Sigmoid colon (tissue), 7 donors: Measurements from ENCODE around the gene GRK6. TPM values are rescaled to one million over a fixed set of nuclear protein-coding genes. Genes with fewer than 3 reads are reported as not detected.

Source experiments
- DNase-seq: peaks from one replicate; pipeline ENCODE4 v3.0.0-alpha.2; 2019
- H3K27ac ChIP-seq, 4 donors: fragments of 200-600 bp; sonication (generic); one replicate each; pipeline ENCODE4 v1.5.1; 2016 to 2019; ENCODE audit warnings: mild to moderate bottlenecking in 1 of 4
- H3K27me3 ChIP-seq, 3 donors: fragments of 200-600 bp; sonication (generic); one replicate each; pipeline ENCODE4 v1.5.1; 2019; ENCODE audit warnings: mild to moderate bottlenecking in 1 of 3
- H3K36me3 ChIP-seq, 4 donors: fragments of 200-600 bp; sonication (generic); one replicate each; pipeline ENCODE4 v1.5.1; 2016 to 2019
- H3K4me1 ChIP-seq, 4 donors: fragments of 200-600 bp; sonication (generic); one replicate each; pipeline ENCODE4 v1.5.1; 2017 to 2019
- H3K4me3 ChIP-seq, 4 donors: fragments of 200-600 bp; sonication (generic); one replicate each; pipeline ENCODE4 v1.5.1; 2017 to 2019; ENCODE audit warnings: mild to moderate bottlenecking in 2 of 4, moderate library complexity in 1 of 4
- H3K9me3 ChIP-seq, 4 donors: fragments of 200-600 bp in 3 of 4; sonication (generic) in 3 of 4; one replicate each; pipeline versions ENCODE4 v1.5.1 to v1.6.1; 2013 to 2019
- EP300 ChIP-seq, 4 donors: sonication (generic); formaldehyde crosslinking; IDR thresholded peaks; one replicate each; pipeline ENCODE4 v1.6.1; 2017; ENCODE audit warnings: antibody characterized with exemption in 4 of 4
- POLR2A ChIP-seq, 2 donors: fragments of 450-650 bp; IDR thresholded peaks; one replicate each; pipeline ENCODE4 v1.6.1; 2016; ENCODE audit warnings: antibody characterized with exemption in 2 of 2, mild to moderate bottlenecking in 2 of 2, moderate library complexity in 2 of 2
- POLR2AphosphoS5 ChIP-seq, 4 donors: sonication (generic); formaldehyde crosslinking; IDR thresholded peaks; one replicate each; pipeline ENCODE4 v1.6.1; 2017; ENCODE audit warnings: antibody characterized with exemption in 4 of 4
- WGBS, 2 donors: extraction: QIAGEN DNeasy Blood & Tissue Kit; methylation state at CpG; one replicate each; pipeline ENCODE4 v1.1.7; 2013; 5-methylcytosine and 5-hydroxymethylcytosine counted together
- intact Hi-C: fragments of 100-400 bp; cut with DNase I; formaldehyde crosslinking; loops from one replicate; pipeline ENCODE4 v1.15.1; 2023
- polyA plus RNA-seq, 3 donors: library from polyadenylated mRNA; stranded (reverse); fragments of 200-250 nt; gene quantifications; one replicate each; pipeline ENCODE4 v1.2.3, GENCODE V29; 2013
- total RNA-seq, 4 donors: library from RNA; depleted of rRNA; stranded (reverse); fragments of >200 nt; gene quantifications; one replicate each; pipeline ENCODE4 v1.1.0, GENCODE V29; 2016
- TF ChIP-seq, protein P1 (sequence below), 4 experiments: fragments of 450-650 bp in 3 of 4; fragments of 200-600 bp in 1 of 4; IDR thresholded peaks; one replicate each; pipeline ENCODE4 v1.5.1; 2016 to 2019; ENCODE audit warnings: antibody characterized with exemption in 4 of 4, mild to moderate bottlenecking in 3 of 4, moderate library complexity in 2 of 4
- donor health status: healthy with polysubstance abuse.
- donor health status: Bipolar disorder and iron deficiency.
- donor health status: healthy.

The GRK6 gene
- total and polyA plus RNA-seq, 7 donors: 16.5 to 47.9 (median 21.9) TPM

DNA sequence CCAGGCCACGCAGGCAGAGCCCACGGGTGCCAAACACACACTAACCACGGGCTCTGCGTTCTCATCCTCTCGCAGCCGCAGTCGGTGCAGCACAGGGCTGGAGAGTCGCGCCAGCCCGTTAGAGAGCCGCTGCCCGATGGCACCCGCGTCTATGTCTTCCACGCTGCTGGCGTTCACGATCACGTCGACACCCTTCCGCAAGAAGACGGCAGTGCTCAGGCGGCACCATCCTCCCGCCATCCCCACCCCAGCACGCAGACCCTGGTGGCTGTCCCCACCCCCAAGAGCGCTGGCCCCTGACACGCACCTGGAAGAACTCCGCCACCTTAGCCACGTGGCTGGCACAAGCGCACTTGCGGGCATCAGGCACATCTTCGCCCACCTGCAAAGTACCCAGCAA, 41.0 kb downstream of the GRK6 start:
- H3K36me3 ChIP-seq: peaks cover 8 to 44% (median 28%) of the 10 kb centered on the region in 4 donors
- DNase-seq: no peak

DNA sequence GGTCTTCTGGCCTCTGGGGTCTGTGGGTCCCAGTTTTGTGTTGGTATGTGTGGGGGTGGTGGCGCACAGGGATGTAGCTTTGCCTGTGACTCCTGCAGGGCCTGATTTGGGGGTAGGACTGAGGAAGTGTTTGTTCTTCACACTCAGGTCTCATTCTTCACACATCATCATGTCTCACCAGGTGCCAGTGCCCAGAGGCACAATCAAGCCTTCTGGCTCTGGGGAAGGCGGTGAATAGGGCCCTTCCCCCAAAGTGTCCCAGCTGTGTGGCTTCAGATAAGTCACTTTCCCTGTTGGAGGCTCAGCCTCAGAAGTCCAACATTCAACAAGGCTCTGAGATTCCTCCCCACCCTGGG, 41.8 kb downstream of the GRK6 start:
- H3K27me3 ChIP-seq: no peaks in the 10 kb centered on the region
- H3K36me3 ChIP-seq: peaks cover 8 to 41% (median 28%) of the 10 kb centered on the region in 4 donors
- H3K27ac ChIP-seq: peak overlapping the region in 3 of 4 donors; percentile 5 to 96 (median 37)
- H3K4me3 ChIP-seq: no peak overlapping the region
- intact Hi-C loops: no loop called here
- no peaks in the 10 kb centered on the region for H3K9me3 ChIP-seq
- WGBS, 2 donors: 95 to 96% methylated on average over 2 of the region's 2 CpGs
- TF ChIP-seq POLR2AphosphoS5 (IDR thresholded peaks at IDR 0.05) (no peak), POLR2A (IDR thresholded peaks at IDR 0.05) (no peak), EP300 (IDR thresholded peaks at IDR 0.05) (no peak)
- TF ChIP-seq, protein P1, sequence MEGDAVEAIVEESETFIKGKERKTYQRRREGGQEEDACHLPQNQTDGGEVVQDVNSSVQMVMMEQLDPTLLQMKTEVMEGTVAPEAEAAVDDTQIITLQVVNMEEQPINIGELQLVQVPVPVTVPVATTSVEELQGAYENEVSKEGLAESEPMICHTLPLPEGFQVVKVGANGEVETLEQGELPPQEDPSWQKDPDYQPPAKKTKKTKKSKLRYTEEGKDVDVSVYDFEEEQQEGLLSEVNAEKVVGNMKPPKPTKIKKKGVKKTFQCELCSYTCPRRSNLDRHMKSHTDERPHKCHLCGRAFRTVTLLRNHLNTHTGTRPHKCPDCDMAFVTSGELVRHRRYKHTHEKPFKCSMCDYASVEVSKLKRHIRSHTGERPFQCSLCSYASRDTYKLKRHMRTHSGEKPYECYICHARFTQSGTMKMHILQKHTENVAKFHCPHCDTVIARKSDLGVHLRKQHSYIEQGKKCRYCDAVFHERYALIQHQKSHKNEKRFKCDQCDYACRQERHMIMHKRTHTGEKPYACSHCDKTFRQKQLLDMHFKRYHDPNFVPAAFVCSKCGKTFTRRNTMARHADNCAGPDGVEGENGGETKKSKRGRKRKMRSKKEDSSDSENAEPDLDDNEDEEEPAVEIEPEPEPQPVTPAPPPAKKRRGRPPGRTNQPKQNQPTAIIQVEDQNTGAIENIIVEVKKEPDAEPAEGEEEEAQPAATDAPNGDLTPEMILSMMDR (IDR thresholded peaks at IDR 0.05): no peak
- H3K4me1 ChIP-seq: peaks cover 0 to 46% (median 42%) of the 10 kb centered on the region in 4 donors
- DNase-seq: no peak

More for the DNA sequence above, 41.0 kb downstream of the GRK6 start:
- Histone ChIP-seq H3K9me3 (no peaks in the 10 kb centered on the region), H3K4me3 (no peak overlapping the region), H3K27me3 (no peaks in the 10 kb centered on the region), H3K4me1 (peaks cover 0 to 42% (median 38%) of the 10 kb centered on the region in 4 donors), H3K27ac (peak overlapping the region in 1 of 4 donors; percentile 96)
- intact Hi-C loops: no loop called here
- no peak for TF ChIP-seq POLR2A (IDR thresholded peaks at IDR 0.05)
- 95 to 97% methylated on average over 31 of the region's 31 CpGs for WGBS, 2 donors

DNA sequence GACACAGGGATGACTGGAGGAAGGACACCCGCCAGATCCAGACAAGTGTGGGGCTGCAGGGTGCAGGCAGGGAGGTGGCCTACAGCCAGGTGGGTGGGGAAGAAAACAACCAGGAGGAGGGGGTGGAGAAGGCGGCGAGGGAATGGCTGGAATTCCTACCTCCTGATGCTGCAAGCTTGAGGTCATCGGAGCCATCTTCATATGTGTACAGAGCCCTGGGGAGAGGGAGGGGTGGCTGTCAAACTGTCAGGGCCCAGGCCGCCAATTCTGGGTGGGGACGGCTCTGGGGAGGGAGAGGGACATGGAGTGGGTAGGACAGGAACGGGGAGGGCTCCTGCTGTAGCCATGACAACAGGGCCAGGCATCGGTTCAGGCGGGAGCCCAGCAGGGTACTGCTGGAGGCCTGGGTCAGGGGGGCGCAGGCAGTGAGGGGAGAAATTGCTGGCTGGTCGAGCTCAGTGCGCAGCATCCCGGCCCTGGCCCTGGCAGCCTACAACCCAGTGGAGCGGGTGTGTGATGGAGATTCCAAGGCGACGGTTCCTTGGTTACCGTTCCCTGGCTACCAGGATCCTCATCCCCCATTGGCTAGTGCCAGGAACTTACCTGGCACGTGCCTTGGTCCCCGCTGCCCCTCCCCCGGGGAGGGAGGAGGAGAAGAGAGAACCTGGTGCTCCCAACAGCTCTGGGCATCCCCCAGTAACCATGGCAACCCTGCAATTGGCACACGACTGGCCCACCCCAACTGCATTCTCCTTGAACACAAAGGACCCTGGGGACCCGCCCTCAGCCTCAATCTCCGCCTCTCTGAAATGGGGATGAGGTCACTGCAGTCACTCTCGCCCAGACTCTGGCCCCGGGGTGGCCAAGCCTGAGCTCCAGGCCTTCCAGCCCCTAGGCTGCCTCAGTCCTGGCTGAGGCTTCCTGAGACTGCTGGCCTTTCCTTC, 42.5 kb downstream of the GRK6 start:
- WGBS, 2 donors: 82 to 83% methylated on average over 24 of the region's 25 CpGs
- peak; percentile 88 for DNase-seq
- H3K9me3 ChIP-seq: no peaks in the 10 kb centered on the region
- H3K27me3 ChIP-seq: no peaks in the 10 kb centered on the region
- TF ChIP-seq, protein P1 (IDR thresholded peaks at IDR 0.05): no peak
- no peak for TF ChIP-seq EP300 (IDR thresholded peaks at IDR 0.05)
- peak in 1 of 4 donors; percentile 0 for TF ChIP-seq POLR2AphosphoS5 (IDR thresholded peaks at IDR 0.05)
- no peak for TF ChIP-seq POLR2A (IDR thresholded peaks at IDR 0.05)
- H3K4me1 ChIP-seq: peaks cover 0 to 50% (median 46%) of the 10 kb centered on the region in 4 donors
- peaks cover 8 to 41% (median 28%) of the 10 kb centered on the region in 4 donors for H3K36me3 ChIP-seq
- H3K4me3 ChIP-seq: no peak overlapping the region
- peak overlapping the region; percentile 37 to 96 (median 44) for H3K27ac ChIP-seq
- intact Hi-C loops: no loop called here

DNA sequence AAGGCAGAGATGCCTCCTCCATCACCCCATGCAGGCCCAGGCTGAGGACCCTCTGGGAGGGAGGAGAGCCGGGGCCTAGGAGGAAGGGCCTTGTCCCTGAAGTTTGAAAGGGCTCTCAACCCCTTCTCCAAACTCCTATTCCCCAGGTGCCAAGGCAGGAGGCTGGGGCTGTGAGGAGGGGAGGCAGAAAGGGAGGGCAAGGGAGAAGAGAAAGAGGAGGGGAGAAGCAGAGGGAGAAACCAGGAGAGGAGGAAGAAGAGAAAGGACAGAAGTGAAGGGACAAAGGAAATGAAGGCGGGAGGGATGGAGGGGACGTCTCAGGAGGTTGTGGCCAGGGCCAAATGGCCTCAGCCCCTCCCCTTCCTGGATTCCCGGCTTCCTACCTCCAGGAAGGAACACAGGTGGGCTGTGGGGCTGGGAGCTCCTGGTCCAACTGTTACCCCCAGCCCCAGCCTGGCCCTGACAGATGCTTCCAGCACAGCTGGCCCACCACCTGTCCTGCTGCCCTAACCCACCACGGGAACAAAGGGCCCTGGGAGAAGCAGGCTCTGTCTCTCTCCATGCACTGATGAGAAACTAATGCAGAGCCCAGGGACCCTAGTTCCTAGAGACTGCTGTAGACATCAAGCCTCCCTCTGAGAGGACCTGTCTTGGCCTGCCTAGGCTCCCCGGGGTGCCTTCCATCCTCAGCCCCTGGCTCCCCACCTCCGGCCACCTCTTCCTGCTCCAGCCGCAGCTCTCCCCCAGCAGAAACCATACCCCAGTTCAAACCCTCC, 43.5 kb downstream of the GRK6 start:
- no peak for DNase-seq
- Histone ChIP-seq H3K9me3 (no peaks in the 10 kb centered on the region), H3K36me3 (peaks cover 8 to 40% (median 27%) of the 10 kb centered on the region in 4 donors), H3K4me3 (no peak overlapping the region), H3K4me1 (peaks cover 0 to 60% (median 55%) of the 10 kb centered on the region in 4 donors), H3K27ac (peak overlapping the region; percentile 37 to 96 (median 44)), H3K27me3 (no peaks in the 10 kb centered on the region)
- intact Hi-C loops: no loop called here
- TF ChIP-seq EP300 (IDR thresholded peaks at IDR 0.05) (no peak), POLR2AphosphoS5 (IDR thresholded peaks at IDR 0.05) (no peak), POLR2A (IDR thresholded peaks at IDR 0.05) (no peak)
- TF ChIP-seq, protein P1 (IDR thresholded peaks at IDR 0.05): no peak
- 84 to 85% methylated on average over 8 of the region's 8 CpGs for WGBS, 2 donors
